K562 (cell line): ENCODE measurements around the gene CHRM3. TPM values are rescaled to one million over a fixed set of nuclear protein-coding genes. Genes with fewer than 3 reads are reported as not detected.

Experiments used
- CHD4 ChIP-seq: fragments of 200-600 bp; sonication (generic); IDR thresholded peaks from 3 replicates; pipeline ENCODE4 v1.6.1; 2012; ENCODE audit warnings: low read depth, mild to moderate bottlenecking, mixed read lengths, low read length, inconsistent platforms; ENCODE audit not compliant: insufficient read depth, insufficient replicate concordance, poor library complexity, severe bottlenecking
- NR2C2 ChIP-seq, 2 experiments: fragments of 200-800 bp in 1 of 2; sonication (Bioruptor generic) in 1 of 2; sonication (generic) in 1 of 2; formaldehyde crosslinking in 1 of 2; IDR thresholded peaks; 2 replicates each; pipeline versions ENCODE4 v1.6.1 to v1.8.0; 2016 to 2022; ENCODE audit warnings: mild to moderate bottlenecking in 1 of 2, missing compliant biosample characterization in 1 of 2, missing genetic modification characterization in 1 of 2, missing genetic modification reagents in 1 of 2
- SNIP1 ChIP-seq: fragments of 450-650 bp; IDR thresholded peaks from 2 replicates; pipeline ENCODE4 v1.7.1; 2017; ENCODE audit warnings: low read depth, mild to moderate bottlenecking
- polyA plus RNA-seq, 8 experiments: library from polyadenylated mRNA; depleted of rRNA in 4 of 8; stranded (reverse) in 5 of 8; unstranded in 3 of 8; fragments of >200 nt; fragmentation: Nextera tagmentation in 2 of 8; fragmentation: Illumina TruSeq in 1 of 8; extraction: Ambion mirVana in 2 of 8; extraction: Trizol in 1 of 8; gene quantifications; 2 replicates each; pipeline versions ENCODE4 v1.2.1 to v1.2.3, GENCODE V29; 2011 to 2014; ENCODE audit warnings: inconsistent platforms in 1 of 8, missing spikeins in 1 of 8
- total RNA-seq, 7 experiments: library from RNA; depleted of rRNA in 6 of 7; stranded (reverse); fragments of >200 nt in 6 of 7; fragmentation: Illumina TruSeq in 2 of 7; extraction: Trizol in 2 of 7; gene quantifications; 2 replicates each; pipeline versions ENCODE4 v1.2.1 to v1.2.3, GENCODE V29; 2011 to 2021; ENCODE audit warnings: low replicate concordance in 1 of 7
- TF ChIP-seq, protein P1 (sequence below): fragments of 200-600 bp; sonication (generic); IDR thresholded peaks from one replicate; pipeline ENCODE4 v1.6.1; 2012; ENCODE audit warnings: mild to moderate bottlenecking, low read depth, low read length, inconsistent platforms

The CHRM3 gene
- total and polyA plus RNA-seq, 9 of the 15 experiments (the other 6 are each of a cell fraction or from before 2014, with no cell fraction given): 0.03 to 0.18 (median 0.05) TPM; not detected in 4

GRCh38 chr1:239388578-239388977 is 2.2 kb downstream of the CHRM3 start (continued):
- TF ChIP-seq, protein P1, sequence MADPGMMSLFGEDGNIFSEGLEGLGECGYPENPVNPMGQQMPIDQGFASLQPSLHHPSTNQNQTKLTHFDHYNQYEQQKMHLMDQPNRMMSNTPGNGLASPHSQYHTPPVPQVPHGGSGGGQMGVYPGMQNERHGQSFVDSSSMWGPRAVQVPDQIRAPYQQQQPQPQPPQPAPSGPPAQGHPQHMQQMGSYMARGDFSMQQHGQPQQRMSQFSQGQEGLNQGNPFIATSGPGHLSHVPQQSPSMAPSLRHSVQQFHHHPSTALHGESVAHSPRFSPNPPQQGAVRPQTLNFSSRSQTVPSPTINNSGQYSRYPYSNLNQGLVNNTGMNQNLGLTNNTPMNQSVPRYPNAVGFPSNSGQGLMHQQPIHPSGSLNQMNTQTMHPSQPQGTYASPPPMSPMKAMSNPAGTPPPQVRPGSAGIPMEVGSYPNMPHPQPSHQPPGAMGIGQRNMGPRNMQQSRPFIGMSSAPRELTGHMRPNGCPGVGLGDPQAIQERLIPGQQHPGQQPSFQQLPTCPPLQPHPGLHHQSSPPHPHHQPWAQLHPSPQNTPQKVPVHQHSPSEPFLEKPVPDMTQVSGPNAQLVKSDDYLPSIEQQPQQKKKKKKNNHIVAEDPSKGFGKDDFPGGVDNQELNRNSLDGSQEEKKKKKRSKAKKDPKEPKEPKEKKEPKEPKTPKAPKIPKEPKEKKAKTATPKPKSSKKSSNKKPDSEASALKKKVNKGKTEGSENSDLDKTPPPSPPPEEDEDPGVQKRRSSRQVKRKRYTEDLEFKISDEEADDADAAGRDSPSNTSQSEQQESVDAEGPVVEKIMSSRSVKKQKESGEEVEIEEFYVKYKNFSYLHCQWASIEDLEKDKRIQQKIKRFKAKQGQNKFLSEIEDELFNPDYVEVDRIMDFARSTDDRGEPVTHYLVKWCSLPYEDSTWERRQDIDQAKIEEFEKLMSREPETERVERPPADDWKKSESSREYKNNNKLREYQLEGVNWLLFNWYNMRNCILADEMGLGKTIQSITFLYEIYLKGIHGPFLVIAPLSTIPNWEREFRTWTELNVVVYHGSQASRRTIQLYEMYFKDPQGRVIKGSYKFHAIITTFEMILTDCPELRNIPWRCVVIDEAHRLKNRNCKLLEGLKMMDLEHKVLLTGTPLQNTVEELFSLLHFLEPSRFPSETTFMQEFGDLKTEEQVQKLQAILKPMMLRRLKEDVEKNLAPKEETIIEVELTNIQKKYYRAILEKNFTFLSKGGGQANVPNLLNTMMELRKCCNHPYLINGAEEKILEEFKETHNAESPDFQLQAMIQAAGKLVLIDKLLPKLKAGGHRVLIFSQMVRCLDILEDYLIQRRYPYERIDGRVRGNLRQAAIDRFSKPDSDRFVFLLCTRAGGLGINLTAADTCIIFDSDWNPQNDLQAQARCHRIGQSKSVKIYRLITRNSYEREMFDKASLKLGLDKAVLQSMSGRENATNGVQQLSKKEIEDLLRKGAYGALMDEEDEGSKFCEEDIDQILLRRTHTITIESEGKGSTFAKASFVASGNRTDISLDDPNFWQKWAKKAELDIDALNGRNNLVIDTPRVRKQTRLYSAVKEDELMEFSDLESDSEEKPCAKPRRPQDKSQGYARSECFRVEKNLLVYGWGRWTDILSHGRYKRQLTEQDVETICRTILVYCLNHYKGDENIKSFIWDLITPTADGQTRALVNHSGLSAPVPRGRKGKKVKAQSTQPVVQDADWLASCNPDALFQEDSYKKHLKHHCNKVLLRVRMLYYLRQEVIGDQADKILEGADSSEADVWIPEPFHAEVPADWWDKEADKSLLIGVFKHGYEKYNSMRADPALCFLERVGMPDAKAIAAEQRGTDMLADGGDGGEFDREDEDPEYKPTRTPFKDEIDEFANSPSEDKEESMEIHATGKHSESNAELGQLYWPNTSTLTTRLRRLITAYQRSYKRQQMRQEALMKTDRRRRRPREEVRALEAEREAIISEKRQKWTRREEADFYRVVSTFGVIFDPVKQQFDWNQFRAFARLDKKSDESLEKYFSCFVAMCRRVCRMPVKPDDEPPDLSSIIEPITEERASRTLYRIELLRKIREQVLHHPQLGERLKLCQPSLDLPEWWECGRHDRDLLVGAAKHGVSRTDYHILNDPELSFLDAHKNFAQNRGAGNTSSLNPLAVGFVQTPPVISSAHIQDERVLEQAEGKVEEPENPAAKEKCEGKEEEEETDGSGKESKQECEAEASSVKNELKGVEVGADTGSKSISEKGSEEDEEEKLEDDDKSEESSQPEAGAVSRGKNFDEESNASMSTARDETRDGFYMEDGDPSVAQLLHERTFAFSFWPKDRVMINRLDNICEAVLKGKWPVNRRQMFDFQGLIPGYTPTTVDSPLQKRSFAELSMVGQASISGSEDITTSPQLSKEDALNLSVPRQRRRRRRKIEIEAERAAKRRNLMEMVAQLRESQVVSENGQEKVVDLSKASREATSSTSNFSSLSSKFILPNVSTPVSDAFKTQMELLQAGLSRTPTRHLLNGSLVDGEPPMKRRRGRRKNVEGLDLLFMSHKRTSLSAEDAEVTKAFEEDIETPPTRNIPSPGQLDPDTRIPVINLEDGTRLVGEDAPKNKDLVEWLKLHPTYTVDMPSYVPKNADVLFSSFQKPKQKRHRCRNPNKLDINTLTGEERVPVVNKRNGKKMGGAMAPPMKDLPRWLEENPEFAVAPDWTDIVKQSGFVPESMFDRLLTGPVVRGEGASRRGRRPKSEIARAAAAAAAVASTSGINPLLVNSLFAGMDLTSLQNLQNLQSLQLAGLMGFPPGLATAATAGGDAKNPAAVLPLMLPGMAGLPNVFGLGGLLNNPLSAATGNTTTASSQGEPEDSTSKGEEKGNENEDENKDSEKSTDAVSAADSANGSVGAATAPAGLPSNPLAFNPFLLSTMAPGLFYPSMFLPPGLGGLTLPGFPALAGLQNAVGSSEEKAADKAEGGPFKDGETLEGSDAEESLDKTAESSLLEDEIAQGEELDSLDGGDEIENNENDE: no peak
- no peak for TF ChIP-seq NR2C2 (CRISPR knock-in tag; IDR thresholded peaks at IDR 0.05)
- TF ChIP-seq NR2C2 (tag; IDR thresholded peaks at IDR 0.05): no peak
- no peak for TF ChIP-seq SNIP1
- no peak for TF ChIP-seq CHD4
- TF ChIP-seq, all 486 proteins: peak for 0
